GM19372 (cell line): ENCODE measurements around the gene CCDC197.

Experiments
- ATAC-seq: cut with Tn5 transposase; IDR thresholded peaks from one replicate; pipeline ENCODE4 v1.9.1; 2021; ENCODE audit warnings: mild to moderate bottlenecking, low read depth, moderate library complexity; ENCODE audit not compliant: unreplicated experiment

Gene CCDC197

GRCh38 chr14:94052199-94052598, 55.1 kb downstream of the CCDC197 start:
- no peak for ATAC-seq

GRCh38 chr14:94052662-94053061, 55.6 kb downstream of the CCDC197 start:
- no peak for ATAC-seq

GRCh38 chr14:94054401-94054800, 57.3 kb downstream of the CCDC197 start:
- no peak for ATAC-seq

GRCh38 chr14:94054936-94055335, 57.8 kb downstream of the CCDC197 start:
- ATAC-seq: no peak

- ATAC-seq: peak; percentile 94
These were observed 59.6 kb downstream of the CCDC197 start for GRCh38 chr14:94056579-94057308.

- no peak for ATAC-seq
These were observed 61.1 kb downstream of the CCDC197 start for GRCh38 chr14:94058128-94058673.
